Cardiac atrium fibroblast (primary cell): Measurements from ENCODE around the gene ID2. TPM values are rescaled to one million over a fixed set of nuclear protein-coding genes. Genes with fewer than 3 reads are reported as not detected.

Experiments
- total RNA-seq: library from RNA; depleted of rRNA; stranded (reverse); fragments of >200 nt; gene quantifications from 2 replicates; pipeline ENCODE4 v1.2.3, GENCODE V29; 2015

The ID2 gene, protein sequence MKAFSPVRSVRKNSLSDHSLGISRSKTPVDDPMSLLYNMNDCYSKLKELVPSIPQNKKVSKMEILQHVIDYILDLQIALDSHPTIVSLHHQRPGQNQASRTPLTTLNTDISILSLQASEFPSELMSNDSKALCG
- 211 and 327 TPM in 2 replicates for total RNA-seq

GRCh38 chr2:8681786-8682692, at the start of gene ID2:
Gene ID2 (plus strand): TSS chr2:8682056. CDS start chr2:8682166, 110 bp downstream.

Other genes with a start within 250 kb of the ID2 start
- 33.4 and 37.9 TPM in 2 replicates for gene KIDINS220, start 155.6 kb downstream of the ID2 start, total RNA-seq